H1 (cell line): Measurements from ENCODE around the gene UMODL1. TPM values are rescaled to one million over a fixed set of nuclear protein-coding genes. Genes with fewer than 3 reads are reported as not detected.

Experiments used
- CTCF ChIA-PET: fragments of 300-600 bp; sonication (Branson Sonifier 250); formaldehyde crosslinking; loops from one replicate; lab custom pipeline; 2021; ENCODE audit not compliant: partially characterized antibody; lab: Charles Lee
- POLR2A ChIA-PET: fragments of 300-600 bp; sonication (Branson Sonifier 250); formaldehyde crosslinking; loops from one replicate; lab custom pipeline; 2021; ENCODE audit warnings: inconsistent platforms; ENCODE audit not compliant: partially characterized antibody; lab: Charles Lee
- DNase-seq, 2 experiments: peaks; one replicate each; pipeline versions ENCODE4 v3.0.0 to v3.0.0-alpha.2; 2010 to 2022; ENCODE audit warnings: low spot score in 2 of 2, low read depth in 1 of 2, mixed read lengths in 1 of 2
- FAIRE-seq: peaks from 2 replicates; lab custom pipeline; 2011; peaks lifted over from hg19 to GRCh38; lab: Jason Lieb, UNC
- H2AFZ ChIP-seq: 2 replicates; pipeline ENCODE4 v1.8.1; 2012; ENCODE audit warnings: low read length, inconsistent platforms
- H2AK5ac ChIP-seq: 2 replicates; pipeline ENCODE4 v1.6.1; 2013; ENCODE audit warnings: low read depth, low read length
- H2BK120ac ChIP-seq: replicated peaks from 2 replicates; pipeline ENCODE3; 2013; ENCODE audit warnings: low read depth, low read length, inconsistent platforms
- H2BK12ac ChIP-seq: 2 replicates; pipeline ENCODE4 v1.6.1; 2013; ENCODE audit warnings: low read depth, low read length
- H2BK15ac ChIP-seq: 2 replicates; pipeline ENCODE4 v1.6.1; 2013; ENCODE audit warnings: low read length
- H2BK20ac ChIP-seq: 2 replicates; pipeline ENCODE4 v1.6.1; 2013; ENCODE audit warnings: low read length
- H2BK5ac ChIP-seq: 2 replicates; pipeline ENCODE4 v1.6.1; 2013; ENCODE audit warnings: low read depth, low read length
- H3K14ac ChIP-seq: 2 replicates; pipeline ENCODE4 v1.6.1; 2013; ENCODE audit warnings: inconsistent platforms; ENCODE audit not compliant: insufficient read length
- H3K18ac ChIP-seq: 2 replicates; pipeline ENCODE4 v1.6.1; 2013; ENCODE audit warnings: low read length; ENCODE audit errors: extremely low read depth
- H3K23ac ChIP-seq: 2 replicates; pipeline ENCODE4 v1.6.1; 2013; ENCODE audit warnings: inconsistent platforms; ENCODE audit not compliant: insufficient read length
- H3K23me2 ChIP-seq: 2 replicates; pipeline ENCODE4 v1.6.1; 2013; ENCODE audit warnings: low read depth, low read length
- H3K27ac ChIP-seq: 2 replicates; pipeline ENCODE4 v1.6.1; 2011; ENCODE audit warnings: low read depth, low read length, inconsistent platforms
- H3K27me3 ChIP-seq, 4 experiments: replicated peaks in 1 of 4; 1 replicate in 1 of 4; 2 replicates in 3 of 4; pipeline versions ENCODE4 v1.6.1 to v1.8.1; 2011 to 2013; ENCODE audit warnings: low read length in 3 of 4, mild to moderate bottlenecking in 3 of 4, inconsistent platforms in 2 of 4, mixed read lengths in 2 of 4, moderate library complexity in 1 of 4; ENCODE audit not compliant: control insufficient read depth in 3 of 4, insufficient read depth in 3 of 4; ENCODE audit errors: extremely low read depth in 1 of 4
- H3K36me3 ChIP-seq, 4 experiments: 2 replicates each; pipeline versions ENCODE4 v1.6.1 to v1.8.1; 2011 to 2013; ENCODE audit warnings: mild to moderate bottlenecking in 4 of 4, low read length in 3 of 4, moderate library complexity in 2 of 4, control low read depth in 1 of 4, inconsistent platforms in 1 of 4; ENCODE audit not compliant: insufficient read depth in 4 of 4, control insufficient read depth in 2 of 4
- H3K4ac ChIP-seq: replicated peaks from 2 replicates; pipeline ENCODE3; 2013; ENCODE audit warnings: low read length, low read depth, mixed read lengths, inconsistent platforms; ENCODE audit not compliant: insufficient read length
- H3K4me1 ChIP-seq, 4 experiments: replicated peaks in 1 of 4; 1 replicate in 1 of 4; 2 replicates in 3 of 4; pipeline versions ENCODE4 v1.6.1 to v1.8.1; 2011 to 2013; ENCODE audit warnings: low read length in 3 of 4, inconsistent platforms in 2 of 4, mixed read lengths in 1 of 4; ENCODE audit not compliant: insufficient read depth in 4 of 4, control insufficient read depth in 3 of 4
- H3K4me2 ChIP-seq, 2 experiments: 2 replicates each; pipeline versions ENCODE4 v1.6.1 to v1.8.1; 2011 to 2013; ENCODE audit warnings: low read depth in 2 of 2, low read length in 2 of 2, control low read depth in 1 of 2, inconsistent platforms in 1 of 2, mild to moderate bottlenecking in 1 of 2; ENCODE audit not compliant: insufficient read depth in 1 of 2
- H3K4me3 ChIP-seq, 4 experiments: fragments of 200-600, 300-600 bp in 1 of 4; sonication (generic), shearing (Covaris generic), sonication (Bioruptor Twin) in 1 of 4; 2 replicates each; pipeline versions ENCODE4 v1.5.1 to v1.8.1; 2011 to 2016; ENCODE audit warnings: low read length in 4 of 4, low read depth in 3 of 4, control low read depth in 2 of 4, inconsistent platforms in 2 of 4, mild to moderate bottlenecking in 2 of 4, mixed read lengths in 1 of 4, moderate library complexity in 1 of 4; ENCODE audit not compliant: insufficient read depth in 2 of 4; ENCODE audit errors: extremely low read depth in 1 of 4
- H3K56ac ChIP-seq: replicated peaks from 2 replicates; pipeline ENCODE3; 2013; ENCODE audit warnings: low read depth, mild to moderate bottlenecking, mixed read lengths, low read length, inconsistent platforms; ENCODE audit not compliant: insufficient read length
- H3K79me1 ChIP-seq: 2 replicates; pipeline ENCODE4 v1.6.1; 2013; ENCODE audit warnings: low read depth, low read length, control low read depth
- H3K79me2 ChIP-seq, 2 experiments: 2 replicates each; pipeline versions ENCODE4 v1.6.1 to v1.8.1; 2012 to 2013; ENCODE audit warnings: low read length in 2 of 2, mild to moderate bottlenecking in 2 of 2, inconsistent platforms in 1 of 2; ENCODE audit not compliant: insufficient read depth in 2 of 2, control insufficient read depth in 1 of 2
- H3K9ac ChIP-seq, 4 experiments: replicated peaks in 1 of 4; 1 replicate in 1 of 4; 2 replicates in 3 of 4; pipeline versions ENCODE4 v1.6.1 to v1.8.1; 2011 to 2013; ENCODE audit warnings: low read depth in 3 of 4, low read length in 3 of 4, control low read depth in 2 of 4, mild to moderate bottlenecking in 2 of 4, moderate library complexity in 2 of 4, inconsistent platforms in 1 of 4; ENCODE audit errors: extremely low read depth in 1 of 4
- H3K9me3 ChIP-seq, 2 experiments: 2 replicates each; pipeline versions ENCODE4 v1.6.1 to v1.8.1; 2012 to 2013; ENCODE audit warnings: mild to moderate bottlenecking in 2 of 2, moderate library complexity in 2 of 2, control low read depth in 1 of 2, inconsistent platforms in 1 of 2, low read depth in 1 of 2, low read length in 1 of 2, mixed read lengths in 1 of 2; ENCODE audit not compliant: insufficient read depth in 2 of 2
- H4K20me1 ChIP-seq, 2 experiments: replicated peaks in 1 of 2; 2 replicates each; pipeline versions ENCODE3 to v1.8.1; 2011 to 2013; ENCODE audit warnings: inconsistent platforms in 2 of 2, low read length in 2 of 2, mild to moderate bottlenecking in 1 of 2; ENCODE audit not compliant: insufficient read depth in 2 of 2, control insufficient read depth in 1 of 2
- H4K5ac ChIP-seq: 2 replicates; pipeline ENCODE4 v1.6.1; 2013; ENCODE audit warnings: low read length, low read depth, mixed read lengths, inconsistent platforms; ENCODE audit not compliant: insufficient read length
- H4K8ac ChIP-seq: 2 replicates; pipeline ENCODE4 v1.8.0; 2013; ENCODE audit warnings: mild to moderate bottlenecking, moderate library complexity, low read length, inconsistent platforms; ENCODE audit not compliant: insufficient read depth; ENCODE audit errors: extremely low read depth
- H4K91ac ChIP-seq: replicated peaks from 2 replicates; pipeline ENCODE3; 2013; ENCODE audit warnings: low read length, mixed read lengths, inconsistent platforms; ENCODE audit not compliant: insufficient read length
- JUND ChIP-seq: IDR thresholded peaks from 2 replicates; pipeline ENCODE4 v1.6.1; 2011; ENCODE audit warnings: mild to moderate bottlenecking, improper control_type of control experiment, low read length
- RXRA ChIP-seq: IDR thresholded peaks from 2 replicates; pipeline ENCODE4 v1.6.1; 2011; ENCODE audit warnings: low read depth, mild to moderate bottlenecking, low read length, moderate library complexity; ENCODE audit not compliant: insufficient read depth
- SP1 ChIP-seq: IDR thresholded peaks from 2 replicates; pipeline ENCODE4 v1.6.1; 2011; ENCODE audit warnings: low read depth, low read length
- WGBS, 2 experiments: shearing (Covaris generic) in 1 of 2; methylation state at CpG; one replicate each; pipeline versions ENCODE4 v1.1.6 to v1.1.7; 2013 to 2015; ENCODE audit warnings: low lambda C conversion rate in 2 of 2, mixed read lengths in 2 of 2, inconsistent platforms in 1 of 2, low coverage in 1 of 2, missing lambda C conversion rate in 1 of 2; ENCODE audit not compliant: insufficient replicate concordance in 2 of 2, insufficient coverage in 1 of 2, insufficient read length in 1 of 2; ENCODE audit errors: extremely low coverage in 1 of 2, missing lambda C conversion rate in 1 of 2; 5-methylcytosine and 5-hydroxymethylcytosine counted together
- polyA plus RNA-seq, 7 experiments: library from polyadenylated mRNA; depleted of rRNA in 3 of 7; stranded (reverse) in 5 of 7; unstranded in 2 of 7; fragments of >200 nt in 5 of 7; fragments of 200-250 nt in 2 of 7; gene quantifications; 1 replicate in 5 of 7; 2 replicates in 1 of 7; 4 replicates in 1 of 7; pipeline versions ENCODE4 v1.2.1 to v1.2.3, GENCODE V29; 2011 to 2013; ENCODE audit warnings: missing spikeins in 2 of 7, mixed read lengths in 2 of 7
- total RNA-seq: library from RNA; stranded (reverse); fragmentation: NEBNext Ultra II Directional; extraction: Animal tissue kit (Norgen Biotek cat#: 25700); gene quantifications from 2 replicates; pipeline ENCODE4 v1.2.1, GENCODE V29; 2021
- TF ChIP-seq, protein P1 (sequence below): IDR thresholded peaks from 2 replicates; pipeline ENCODE4 v1.6.1; 2011; ENCODE audit warnings: low read depth, mild to moderate bottlenecking, low read length; ENCODE audit not compliant: insufficient read depth

UMODL1 gene
- total and polyA plus RNA-seq, 2 of the 8 experiments (the other 6 are each of a cell fraction or from before 2014, with no cell fraction given) = not detected

DNA sequence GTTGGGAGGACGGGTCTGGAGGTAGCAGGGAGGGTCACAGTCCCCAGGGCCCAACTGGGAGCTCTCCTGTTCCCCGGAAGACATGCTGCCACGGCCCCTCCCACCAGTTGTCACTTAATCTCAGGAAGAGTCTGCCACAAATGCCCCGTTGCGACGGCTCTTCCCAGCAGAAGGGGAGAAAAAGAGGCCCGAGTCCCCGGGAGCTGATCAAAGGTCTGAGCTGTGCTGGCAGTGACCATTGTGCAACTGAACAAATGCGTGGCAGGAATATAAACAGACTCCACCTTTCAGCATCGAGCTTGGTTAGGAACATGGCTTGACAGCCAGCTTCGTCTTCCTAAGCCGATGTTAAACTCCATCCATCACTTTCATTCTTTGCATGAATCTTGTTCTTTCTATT is 33.2 kb upstream of the UMODL1 start:
- no peaks in the 10 kb centered on the region for H3K9me3 ChIP-seq
- no peak overlapping the region for H2BK12ac ChIP-seq
- no peak overlapping the region for H3K4me2 ChIP-seq
- no peaks in the 10 kb centered on the region for H3K79me2 ChIP-seq
- no peak overlapping the region for H3K14ac ChIP-seq
- H2BK120ac ChIP-seq = no peak overlapping the region
- no peaks in the 10 kb centered on the region; a peak in 1 of 7 replicates for H3K27me3 ChIP-seq
- CTCF ChIA-PET = interaction anchor here (1.8 to 2.9 kb wide), 3 partner anchors 12 to 80 kb away, joined by 6 to 7 read pairs (median 6); no protein-coding TSS in a partner anchor
- H4K8ac ChIP-seq = no peak overlapping the region
- no peaks in the 10 kb centered on the region for H4K20me1 ChIP-seq
- H2BK20ac ChIP-seq = no peak overlapping the region
- no peak overlapping the region for H3K18ac ChIP-seq
- H3K23ac ChIP-seq = no peak overlapping the region
- no peak for FAIRE-seq
- H3K56ac ChIP-seq = no peak overlapping the region
- no peak overlapping the region for H4K91ac ChIP-seq
- H3K4me1 ChIP-seq = no peaks in the 10 kb centered on the region; a peak in 1 of 7 replicates
- no peak overlapping the region for H3K27ac ChIP-seq
- no peak overlapping the region for H2AK5ac ChIP-seq
- no peak overlapping the region for H3K9ac ChIP-seq
- H3K4me3 ChIP-seq = no peak overlapping the region
- H3K79me1 ChIP-seq = no peaks in the 10 kb centered on the region
- no peak for DNase-seq
- no peaks in the 10 kb centered on the region for H3K36me3 ChIP-seq
- 84% methylated on average over 12 of the region's 12 CpGs; no CpG with 5 or more reads in 1 of the 2 experiments for WGBS, 2 experiments
- no peak overlapping the region for H2AFZ ChIP-seq
- no peak for TF ChIP-seq RXRA
- TF ChIP-seq SP1 = no peak
- TF ChIP-seq, protein P1, sequence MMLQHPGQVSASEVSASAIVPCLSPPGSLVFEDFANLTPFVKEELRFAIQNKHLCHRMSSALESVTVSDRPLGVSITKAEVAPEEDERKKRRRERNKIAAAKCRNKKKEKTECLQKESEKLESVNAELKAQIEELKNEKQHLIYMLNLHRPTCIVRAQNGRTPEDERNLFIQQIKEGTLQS = no peak
- TF ChIP-seq JUND = no peak
- TF ChIP-seq, all 59 proteins: peak for 0
- no peak overlapping the region for H2BK5ac ChIP-seq
- H4K5ac ChIP-seq = no peak overlapping the region
- no peak overlapping the region for H2BK15ac ChIP-seq
- no peak overlapping the region for H3K4ac ChIP-seq
- POLR2A ChIA-PET = no interaction called here
- no peaks in the 10 kb centered on the region for H3K23me2 ChIP-seq
